HEK293T (cell line): Measurements from ENCODE around the gene GRIN2A.

Source experiments
- BHLHE40 ChIP-seq: fragments of 450-650 bp; IDR thresholded peaks from 2 replicates; pipeline ENCODE4 v1.6.1; 2016; ENCODE audit warnings: mild to moderate bottlenecking, moderate library complexity, borderline replicate concordance
- ELF4 ChIP-seq: fragments of 450-650 bp; IDR thresholded peaks from 2 replicates; pipeline ENCODE4 v1.6.1; 2017; ENCODE audit warnings: antibody characterized with exemption
- HDGF ChIP-seq: fragments of 450-650 bp; IDR thresholded peaks from 2 replicates; pipeline ENCODE4 v1.6.1; 2017; ENCODE audit warnings: antibody characterized with exemption, borderline replicate concordance
- L3MBTL2 ChIP-seq: fragments of 450-650 bp; conservative IDR thresholded peaks from 2 replicates; pipeline ENCODE4 v1.6.1; 2016; ENCODE audit warnings: mild to moderate bottlenecking

DNA sequence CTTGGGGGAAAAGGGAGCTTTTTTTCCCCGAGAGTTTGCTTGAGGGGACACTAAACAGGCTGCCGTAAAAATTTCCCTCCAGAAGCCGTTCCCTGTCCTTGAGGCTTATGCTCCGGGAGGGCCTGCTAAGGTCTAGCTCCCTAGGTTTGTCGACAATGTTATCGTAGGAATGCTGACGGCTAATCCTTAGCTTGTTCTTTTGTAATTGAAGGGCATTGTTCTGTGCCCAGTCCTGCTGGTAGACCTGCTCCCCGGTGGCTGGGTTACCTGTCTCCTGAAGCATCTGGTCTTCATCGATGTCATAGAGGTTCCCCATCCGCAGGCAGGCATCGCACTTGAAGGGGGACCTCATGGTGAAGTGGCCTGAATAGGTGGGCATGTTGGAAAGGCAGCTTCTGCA is 418.7 kb downstream of the GRIN2A start:
- TF ChIP-seq L3MBTL2: no peak
- TF ChIP-seq ELF4: no peak
- TF ChIP-seq BHLHE40: no peak
- no peak for TF ChIP-seq HDGF
